COLO829 (cell line): Measurements from ENCODE around the gene OBSCN.

Source experiments
- DNase-seq: peaks from one replicate; pipeline ENCODE4 v3.0.0; 2012; ENCODE audit warnings: low spot score

Gene OBSCN

GRCh38 chr1:228325267-228325666 lies 117.4 kb downstream of the OBSCN start:
- DNase-seq = no peak

GRCh38 chr1:228329887-228330286 lies 122.0 kb downstream of the OBSCN start:
- no peak for DNase-seq

GRCh38 chr1:228332797-228333738 lies 125.2 kb downstream of the OBSCN start:
- no peak for DNase-seq

GRCh38 chr1:228333739-228334115 lies 125.9 kb downstream of the OBSCN start:
- DNase-seq = no peak

GRCh38 chr1:228334226-228334935 lies 126.5 kb downstream of the OBSCN start:
- no peak for DNase-seq

GRCh38 chr1:228334954-228335353 lies 127.1 kb downstream of the OBSCN start:
- no peak for DNase-seq

GRCh38 chr1:228335406-228336307 lies 127.8 kb downstream of the OBSCN start:
- DNase-seq = no peak

- no peak for DNase-seq
These were observed 128.6 kb downstream of the OBSCN start for GRCh38 chr1:228336308-228337030.

GRCh38 chr1:228337031-228337564 lies 129.3 kb downstream of the OBSCN start:
- no peak for DNase-seq

- DNase-seq = no peak
These were observed 130.1 kb downstream of the OBSCN start for GRCh38 chr1:228337711-228338520.

GRCh38 chr1:228338521-228339051 lies 130.7 kb downstream of the OBSCN start:
- no peak for DNase-seq

- no peak for DNase-seq
These were observed 131.3 kb downstream of the OBSCN start for GRCh38 chr1:228339059-228339704.

- no peak for DNase-seq
These were observed 132.2 kb downstream of the OBSCN start for GRCh38 chr1:228339766-228340685.

- DNase-seq = no peak
These were observed 133.0 kb downstream of the OBSCN start for GRCh38 chr1:228340686-228341449.

GRCh38 chr1:228341450-228341813 lies 133.6 kb downstream of the OBSCN start:
- no peak for DNase-seq

GRCh38 chr1:228341814-228342626 lies 134.2 kb downstream of the OBSCN start:
- no peak for DNase-seq
